K562 (cell line): ENCODE results near the gene SPAG7. TPM values are rescaled to one million over a fixed set of nuclear protein-coding genes. Genes with fewer than 3 reads are reported as not detected.

ENCODE experiments used
- CBX3 ChIP-seq, 2 experiments: IDR thresholded peaks; 1 replicate in 1 of 2; 2 replicates in 1 of 2; pipeline ENCODE4 v1.6.1; 2012; ENCODE audit warnings: inconsistent platforms in 2 of 2, low read length in 2 of 2, borderline replicate concordance in 1 of 2, control low read depth in 1 of 2
- E2F3 ChIP-seq: fragments of 250-450 bp; sonication (Bioruptor Pico); IDR thresholded peaks from 2 replicates; pipeline ENCODE4 v1.4.0; 2020; ENCODE audit warnings: mild to moderate bottlenecking
- ELF2 ChIP-seq: fragments of 250-450 bp; sonication (Bioruptor Pico); IDR thresholded peaks from 2 replicates; pipeline ENCODE4 v1.5.0; 2021; ENCODE audit warnings: mild to moderate bottlenecking
- ELK1 ChIP-seq: sonication (generic); formaldehyde crosslinking; IDR thresholded peaks from 2 replicates; pipeline ENCODE4 v1.8.1; 2022; ENCODE audit warnings: missing genetic modification reagents
- ETV1 ChIP-seq: fragments of 450-650 bp; conservative IDR thresholded peaks from 2 replicates; pipeline ENCODE4 v1.6.1; 2016; ENCODE audit warnings: missing genetic modification characterization, control low read depth, low read depth, missing compliant biosample characterization
- FOXK1 ChIP-seq: sonication (generic); formaldehyde crosslinking; IDR thresholded peaks from 2 replicates; pipeline ENCODE4 v1.8.0; 2022; ENCODE audit warnings: missing genetic modification reagents, mild to moderate bottlenecking, borderline replicate concordance
- ILF3 ChIP-seq: fragments of 450-650 bp; IDR thresholded peaks from 2 replicates; pipeline ENCODE4 v1.6.1; 2018; ENCODE audit warnings: antibody characterized with exemption, mild to moderate bottlenecking, moderate library complexity, borderline replicate concordance
- KAT2B ChIP-seq: IDR thresholded peaks from one replicate; pipeline ENCODE4 v1.6.1; 2012; ENCODE audit warnings: low read depth, mild to moderate bottlenecking, control low read depth, inconsistent platforms, low read length, moderate library complexity
- MAFK ChIP-seq: IDR thresholded peaks from 2 replicates; pipeline ENCODE4 v1.6.1; 2011; ENCODE audit warnings: low read length, improper control_type of control experiment
- NUFIP1 ChIP-seq: fragments of 450-650 bp; IDR thresholded peaks from 2 replicates; pipeline ENCODE4 v1.6.1; 2018; ENCODE audit not compliant: partially characterized antibody
- RB1 ChIP-seq: fragments of 450-650 bp; IDR thresholded peaks from 2 replicates; pipeline ENCODE4 v1.6.1; 2017; ENCODE audit warnings: low read depth, mild to moderate bottlenecking
- SP2 ChIP-seq: IDR thresholded peaks from 2 replicates; pipeline ENCODE4 v1.6.1; 2011; ENCODE audit warnings: mild to moderate bottlenecking, low read depth, low read length, moderate library complexity; ENCODE audit not compliant: poor library complexity, severe bottlenecking; ENCODE audit errors: extremely low read depth
- THRA ChIP-seq: fragments of 450-650 bp; IDR thresholded peaks from 2 replicates; pipeline ENCODE4 v1.6.1; 2017; ENCODE audit warnings: mild to moderate bottlenecking, moderate library complexity
- VEZF1 ChIP-seq: fragments of 200-800 bp; sonication (Bioruptor generic); IDR thresholded peaks from 2 replicates; pipeline ENCODE4 v1.6.1; 2017; ENCODE audit warnings: missing genetic modification characterization, missing compliant biosample characterization
- ZNF12 ChIP-seq: sonication (generic); formaldehyde crosslinking; IDR thresholded peaks from 2 replicates; pipeline ENCODE4 v1.4.0; 2020; ENCODE audit warnings: mild to moderate bottlenecking, missing genetic modification reagents
- ZNF232 ChIP-seq: sonication (generic); formaldehyde crosslinking; IDR thresholded peaks from 2 replicates; pipeline ENCODE4 v1.8.0; 2022; ENCODE audit warnings: mild to moderate bottlenecking, missing genetic modification reagents
- ZNF408 ChIP-seq: fragments of 250-450 bp; sonication (Bioruptor Pico); IDR thresholded peaks from 2 replicates; pipeline ENCODE4 v1.4.0; 2020; ENCODE audit warnings: low read depth, mild to moderate bottlenecking, moderate library complexity
- polyA plus RNA-seq, 8 experiments: library from polyadenylated mRNA; depleted of rRNA in 4 of 8; stranded (reverse) in 5 of 8; unstranded in 3 of 8; fragments of >200 nt; fragmentation: Nextera tagmentation in 2 of 8; fragmentation: Illumina TruSeq in 1 of 8; extraction: Ambion mirVana in 2 of 8; extraction: Trizol in 1 of 8; gene quantifications; 2 replicates each; pipeline versions ENCODE4 v1.2.1 to v1.2.3, GENCODE V29; 2011 to 2014; ENCODE audit warnings: inconsistent platforms in 1 of 8, missing spikeins in 1 of 8
- total RNA-seq, 7 experiments: library from RNA; depleted of rRNA in 6 of 7; stranded (reverse); fragments of >200 nt in 6 of 7; fragmentation: Illumina TruSeq in 2 of 7; extraction: Trizol in 2 of 7; gene quantifications; 2 replicates each; pipeline versions ENCODE4 v1.2.1 to v1.2.3, GENCODE V29; 2011 to 2021; ENCODE audit warnings: low replicate concordance in 1 of 7
- TF ChIP-seq, protein P1 (sequence below): fragments of 450-650 bp; IDR thresholded peaks from 2 replicates; pipeline ENCODE4 v1.6.1; 2016

SPAG7 gene
- total and polyA plus RNA-seq, 9 of the 15 experiments (the other 6 are each of a cell fraction or from before 2014, with no cell fraction given) = 5.6 to 53.5 (median 36.3) TPM

GRCh38 chr17:4986951-4987766 lies 19.5 kb upstream of the SPAG7 start, which contains the start of gene CAMTA2 (continued):
- TF ChIP-seq, protein P1, sequence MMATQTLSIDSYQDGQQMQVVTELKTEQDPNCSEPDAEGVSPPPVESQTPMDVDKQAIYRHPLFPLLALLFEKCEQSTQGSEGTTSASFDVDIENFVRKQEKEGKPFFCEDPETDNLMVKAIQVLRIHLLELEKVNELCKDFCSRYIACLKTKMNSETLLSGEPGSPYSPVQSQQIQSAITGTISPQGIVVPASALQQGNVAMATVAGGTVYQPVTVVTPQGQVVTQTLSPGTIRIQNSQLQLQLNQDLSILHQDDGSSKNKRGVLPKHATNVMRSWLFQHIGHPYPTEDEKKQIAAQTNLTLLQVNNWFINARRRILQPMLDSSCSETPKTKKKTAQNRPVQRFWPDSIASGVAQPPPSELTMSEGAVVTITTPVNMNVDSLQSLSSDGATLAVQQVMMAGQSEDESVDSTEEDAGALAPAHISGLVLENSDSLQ = peak; percentile 60; the same call in 1 of the 2 replicates
- TF ChIP-seq FOXK1 (CRISPR knock-in tag) (0 out of 2 replicates have a peak, but pooled peaks have one; percentile 17), ILF3 (peak; percentile 47; the same call in 1 of the 2 replicates), THRA (no peak), KAT2B (peak; percentile 79), ETV1 (tag) (peak; percentile 42), ELF2 (CRISPR knock-in tag) (peak; percentile 74), MAFK (no peak), ELK1 (CRISPR knock-in tag) (no peak), SP2 (peak; percentile 57), RB1 (peak; percentile 82; the same call in 1 of the 2 replicates), NUFIP1 (no peak), ZNF408 (CRISPR knock-in tag) (no peak), VEZF1 (peak; percentile 98), ZNF232 (CRISPR knock-in tag) (0 out of 2 replicates have a peak, but pooled peaks have one; percentile 36), ZNF12 (no peak), CBX3 (IDR thresholded peaks at IDR 0.05; ENCODE audit: borderline replicate concordance in 1 of 2, low read length in 2 of 2) (peak in 1 of 2 experiments; percentile 67; a peak in 1 of 3 replicates), E2F3 (CRISPR knock-in tag) (no peak)
